T47D (cell line): ENCODE data around the gene FAM107B.
"Not testable (repeated sequence)": the region's sequence is repeated elsewhere in the genome, so short reads cannot be mapped to it uniquely, and the experiment has no call there.

Source experiments
- DNase-seq, 2 experiments: peaks; one replicate each; pipeline versions ENCODE4 v3.0.0 to v3.0.0-alpha.2; 2011 to 2012; ENCODE audit warnings: low read depth in 1 of 2, low spot score in 1 of 2
- JUND ChIP-seq: IDR thresholded peaks from 2 replicates; pipeline ENCODE4 v1.6.1; 2012; ENCODE audit warnings: low read depth
- in situ Hi-C: cut with HindIII; loops from 2 replicates; pipeline ENCODE4 v1.10.0; 2016; ENCODE audit warnings: low sequenced_read_pairs, low pct_unique_long_range_greater_than_20kb

FAM107B gene

DNA sequence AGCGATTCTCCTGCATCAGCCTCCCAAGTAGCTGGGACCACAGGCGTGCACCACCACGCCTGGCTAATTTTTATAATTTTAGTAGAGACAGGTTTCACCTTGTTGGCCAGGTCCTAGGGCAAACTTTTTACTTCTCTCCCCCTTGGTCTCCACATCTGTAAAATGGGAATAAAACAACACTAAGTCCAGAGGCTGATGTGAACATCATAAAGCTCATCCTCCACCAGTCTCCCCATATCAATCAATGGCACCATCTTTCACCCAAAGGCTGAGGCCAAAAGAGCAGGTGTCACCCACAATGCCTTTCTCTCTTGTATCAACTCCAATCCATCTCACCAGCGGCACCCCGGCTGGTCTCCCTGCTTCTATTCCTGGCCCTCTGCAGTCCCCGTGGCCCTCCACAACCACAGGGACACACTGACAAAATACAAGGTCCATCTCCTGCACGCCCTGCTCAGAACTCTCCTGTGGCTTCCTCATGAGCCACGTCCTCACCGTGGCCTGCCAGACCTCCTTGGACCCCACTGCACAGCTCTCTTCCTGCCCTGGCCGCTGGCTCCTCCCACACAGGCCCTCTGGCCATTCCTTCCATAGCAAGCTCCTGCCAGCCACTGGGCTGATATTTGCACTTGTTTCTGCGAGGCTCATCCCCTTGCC is 179.0 kb downstream of the FAM107B start:
- no peak for DNase-seq
- in situ Hi-C loops = no loop called here
- TF ChIP-seq JUND = no peak

DNA sequence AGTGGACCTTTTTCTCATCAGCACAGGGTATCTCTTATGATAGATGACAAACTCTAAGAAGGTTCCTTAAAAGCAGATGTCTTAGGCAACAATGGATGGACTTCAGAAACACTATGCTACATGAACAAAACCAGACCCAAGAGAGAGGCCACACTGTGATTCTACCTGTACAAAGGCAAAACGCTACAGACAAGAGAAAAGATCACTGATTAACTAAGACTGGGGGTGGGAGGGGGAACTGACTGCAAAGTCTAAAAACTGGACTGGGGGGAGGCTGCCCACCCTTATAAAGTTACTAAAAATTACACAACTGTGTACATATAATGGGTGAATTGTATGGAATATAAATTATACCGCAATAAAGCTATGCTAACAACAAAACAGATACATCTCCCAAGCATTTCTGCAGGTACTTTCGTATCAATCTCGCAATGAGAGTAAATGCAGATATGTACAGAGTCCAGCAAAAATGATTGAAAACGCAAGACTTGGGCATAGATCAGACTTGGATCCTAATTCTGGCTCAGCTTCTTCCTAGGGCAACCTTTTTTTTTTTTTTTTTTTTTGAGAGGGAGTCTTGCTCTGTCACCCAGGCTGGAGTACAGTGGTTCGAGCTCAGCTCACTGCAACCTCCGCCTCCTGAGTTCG is 179.7 kb downstream of the FAM107B start:
- DNase-seq = no peak
- in situ Hi-C loops = no loop called here
- TF ChIP-seq JUND = no peak

- no peak for DNase-seq
- no peak for TF ChIP-seq JUND
- in situ Hi-C loops = no loop called here
Measured at GRCh38 chr10:14593806-14594205, 180.9 kb downstream of the FAM107B start.

GRCh38 chr10:14592566-14592965 is 182.1 kb downstream of the FAM107B start:
- DNase-seq = no peak
- in situ Hi-C loops = no loop called here
- no peak for TF ChIP-seq JUND

GRCh38 chr10:14592026-14592425 is 182.7 kb downstream of the FAM107B start:
- no peak for TF ChIP-seq JUND
- DNase-seq = no peak
- in situ Hi-C loops = no loop called here

DNA sequence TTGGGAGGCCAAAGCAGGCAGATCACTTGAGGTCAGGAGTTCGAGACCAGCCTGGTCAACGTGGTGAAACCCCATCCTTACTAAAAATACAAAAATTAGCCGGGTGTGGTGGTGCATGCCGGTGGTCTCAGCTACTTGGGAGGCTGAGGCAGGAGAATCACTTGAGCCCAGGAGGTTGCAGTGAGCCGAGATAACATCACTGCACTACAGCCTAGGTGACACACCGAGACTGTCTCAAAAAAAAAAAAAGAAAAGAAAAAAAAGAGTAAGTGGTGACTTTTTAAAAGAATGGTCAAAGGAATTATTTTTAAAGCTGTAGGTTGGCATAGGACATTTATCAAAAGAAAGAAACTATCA is 185.8 kb downstream of the FAM107B start:
- DNase-seq, in situ Hi-C loops: not testable (repeated sequence)

DNA sequence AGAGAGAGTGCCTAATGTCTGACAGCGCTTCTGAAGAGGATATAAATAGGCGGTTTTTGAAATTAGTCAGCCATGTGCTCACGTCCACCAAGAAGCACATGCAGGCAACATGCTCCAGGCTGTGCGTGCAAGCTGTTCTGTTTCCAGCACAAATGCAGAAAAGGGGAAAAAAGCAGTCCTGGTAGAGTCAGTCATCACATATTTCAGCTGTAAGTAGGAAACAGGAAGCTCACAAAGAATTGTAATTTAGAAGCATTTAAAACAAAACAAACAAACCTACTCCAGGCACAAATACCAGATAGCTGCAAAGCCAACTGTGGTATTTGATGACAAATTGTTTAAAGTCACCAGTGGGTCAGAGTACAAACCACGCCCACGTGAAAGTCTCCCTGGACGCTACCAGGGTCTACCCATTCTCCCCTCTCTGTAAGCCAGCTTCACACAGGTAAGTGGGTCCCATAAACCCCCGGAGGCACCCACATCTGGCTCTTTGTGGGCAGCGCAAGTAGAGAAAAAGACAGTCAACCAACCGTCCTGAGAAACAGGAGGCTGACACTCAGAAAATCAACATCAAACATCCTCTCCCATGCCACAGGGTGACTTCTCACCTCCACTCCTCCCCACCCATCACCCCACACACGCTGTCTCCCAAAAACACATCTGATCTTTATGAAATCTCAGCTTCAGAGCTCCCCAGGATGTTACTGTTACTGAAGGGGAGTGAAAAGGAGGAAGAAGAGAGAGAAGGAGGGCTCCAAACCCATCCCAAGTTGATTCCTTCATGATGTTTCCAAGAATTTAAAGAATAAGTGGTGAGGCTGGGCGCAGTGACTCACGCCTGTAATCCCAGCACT is 186.4 kb downstream of the FAM107B start:
- in situ Hi-C loops = no loop called here
- DNase-seq = no peak
- TF ChIP-seq JUND = no peak

- TF ChIP-seq JUND = no peak
- no peak for DNase-seq
- in situ Hi-C loops = no loop called here
Measured at GRCh38 chr10:14587540-14588083, 187.1 kb downstream of the FAM107B start.

DNA sequence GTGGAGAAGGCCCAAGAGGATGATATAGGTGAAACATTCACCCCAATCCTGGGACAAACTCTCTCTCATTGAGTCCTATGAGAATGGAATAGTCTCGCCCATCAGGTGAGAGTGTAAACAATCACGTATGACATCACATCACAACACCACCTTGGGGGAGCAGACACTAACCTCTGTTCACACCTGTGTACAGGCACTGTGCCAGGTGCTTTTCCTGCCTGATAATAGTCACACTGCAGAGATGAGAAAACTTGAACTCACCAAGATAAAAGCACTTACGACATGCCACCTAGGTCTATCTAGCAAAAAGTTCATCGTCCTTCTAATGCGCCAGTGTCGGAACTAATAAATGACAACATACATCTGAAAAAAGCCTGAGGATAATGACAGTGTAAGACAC is 187.8 kb downstream of the FAM107B start:
- no peak for DNase-seq
- in situ Hi-C loops = no loop called here
- TF ChIP-seq JUND = no peak

GRCh38 chr10:14585287-14586193 is 189.2 kb downstream of the FAM107B start:
- DNase-seq = peak in 1 of 2 experiments; percentile 76
- TF ChIP-seq JUND = no peak
- in situ Hi-C loops = no loop called here

GRCh38 chr10:14584661-14585060 is 190.0 kb downstream of the FAM107B start:
- in situ Hi-C loops = no loop called here
- TF ChIP-seq JUND = no peak
- no peak for DNase-seq

DNA sequence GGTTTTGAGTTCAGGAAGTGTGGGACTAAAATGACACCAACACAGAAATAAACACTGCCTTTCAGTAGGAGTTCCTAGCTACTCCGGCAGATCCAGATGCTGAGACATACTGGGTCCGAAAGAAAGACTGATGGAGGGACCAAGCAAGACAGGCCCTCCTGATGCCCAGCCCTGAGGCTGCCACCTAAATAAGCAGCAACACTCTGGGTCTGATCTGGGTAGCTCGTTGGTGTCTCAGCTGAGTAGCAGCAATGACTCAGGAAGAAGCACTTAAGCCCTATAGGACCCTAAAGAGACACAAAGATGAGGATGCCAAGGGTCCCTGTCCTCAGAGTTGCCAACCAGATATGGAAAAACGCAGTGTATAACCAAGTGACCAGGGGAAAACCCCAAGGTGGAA is 190.7 kb downstream of the FAM107B start:
- TF ChIP-seq JUND = no peak
- DNase-seq = no peak
- in situ Hi-C loops = no loop called here

GRCh38 chr10:14583252-14583651 is 191.4 kb downstream of the FAM107B start:
- DNase-seq = no peak
- no peak for TF ChIP-seq JUND
- in situ Hi-C loops = no loop called here
